M059J (cell line): Measurements from ENCODE around the gene SLC8A1. TPM values are rescaled to one million over a fixed set of nuclear protein-coding genes. Genes with fewer than 3 reads are reported as not detected.

Source experiments
- DNase-seq: peaks from one replicate; pipeline ENCODE4 v3.0.0-alpha.2; 2012; ENCODE audit warnings: low read depth
- total RNA-seq: library from RNA; depleted of rRNA; stranded (reverse); fragments of >200 nt; shearing (Covaris generic); gene quantifications from 2 replicates; pipeline ENCODE4 v1.2.3, GENCODE V29; 2014

The SLC8A1 gene
- total RNA-seq, 1 experiment from 2014 or later, result 1.9 TPM

GRCh38 chr2:40458271-40458794 lies 6.4 kb upstream of the SLC8A1 start:
- peak; percentile 27 for DNase-seq

- peak; percentile 80 for DNase-seq
These were observed 5.9 kb upstream of the SLC8A1 start for GRCh38 chr2:40457837-40458236.

- DNase-seq, result no peak
These were observed 5.5 kb upstream of the SLC8A1 start for GRCh38 chr2:40457366-40457765.

GRCh38 chr2:40456926-40457325 lies 5.0 kb upstream of the SLC8A1 start:
- DNase-seq, result no peak

- DNase-seq, result peak; percentile 58
These were observed 3.8 kb upstream of the SLC8A1 start for GRCh38 chr2:40455661-40456060.

- no peak for DNase-seq
These were observed 2.4 kb upstream of the SLC8A1 start for GRCh38 chr2:40454321-40454720.

GRCh38 chr2:40452786-40453185 lies 896 bp upstream of the SLC8A1 start:
- DNase-seq, result no peak

- DNase-seq, result peak; percentile 64
These were observed 977 bp downstream of the SLC8A1 start for GRCh38 chr2:40450796-40451430.

GRCh38 chr2:40450066-40450795 lies 1.7 kb downstream of the SLC8A1 start:
- no peak for DNase-seq

GRCh38 chr2:40448476-40449079 lies 3.3 kb downstream of the SLC8A1 start:
- DNase-seq, result peak; percentile 47

- DNase-seq, result no peak
These were observed 6.4 kb downstream of the SLC8A1 start for GRCh38 chr2:40445467-40445866.

- no peak for DNase-seq
These were observed 11.1 kb downstream of the SLC8A1 start for GRCh38 chr2:40440835-40441234.

- DNase-seq, result no peak
These were observed 12.4 kb downstream of the SLC8A1 start for GRCh38 chr2:40439473-40439872.

- DNase-seq, result no peak
These were observed 15.8 kb downstream of the SLC8A1 start for GRCh38 chr2:40436093-40436475.

GRCh38 chr2:40435426-40436092 lies 16.3 kb downstream of the SLC8A1 start:
- DNase-seq, result no peak

- peak; percentile 99 for DNase-seq
These were observed 17.1 kb downstream of the SLC8A1 start for GRCh38 chr2:40434731-40435271.

- DNase-seq, result no peak
These were observed 18.2 kb downstream of the SLC8A1 start for GRCh38 chr2:40433736-40434135.

- no peak for DNase-seq
These were observed 18.9 kb downstream of the SLC8A1 start for GRCh38 chr2:40432921-40433483.

GRCh38 chr2:40431600-40431955 lies 20.3 kb downstream of the SLC8A1 start:
- DNase-seq, result peak; percentile 59

- peak; percentile 53 for DNase-seq
These were observed 20.9 kb downstream of the SLC8A1 start for GRCh38 chr2:40430776-40431599.

- DNase-seq, result no peak
These were observed 23.5 kb downstream of the SLC8A1 start for GRCh38 chr2:40428439-40428838.
